Stimulated activated CD8-positive, alpha-beta memory T cell treated with anti-CD3 and anti-CD28 coated beads, Interleukin-2, amount 100 ng/mL, for 1 hour (primary cell): Measurements from ENCODE around the gene PIWIL4.
"Not testable (repeated sequence)": the region's sequence is repeated elsewhere in the genome, so short reads cannot be mapped to it uniquely, and the experiment has no call there.

Experiments
- DNase-seq, 2 donors: peaks; one replicate each; pipeline ENCODE4 v3.0.0-alpha.2; 2020; ENCODE audit warnings: low read depth in 2 of 2

Gene PIWIL4

GRCh38 chr11:94584978-94585377 lies 17.8 kb downstream of the PIWIL4 start:
- no peak for DNase-seq

- DNase-seq = no peak
These were observed 18.2 kb downstream of the PIWIL4 start for GRCh38 chr11:94585399-94585798.

- DNase-seq = no peak
These were observed 19.4 kb downstream of the PIWIL4 start for GRCh38 chr11:94586546-94586945.

GRCh38 chr11:94586978-94587377 lies 19.8 kb downstream of the PIWIL4 start:
- DNase-seq = no peak

- DNase-seq = no peak
These were observed 21.3 kb downstream of the PIWIL4 start for GRCh38 chr11:94588366-94588942.

- no peak for DNase-seq
These were observed 23.3 kb downstream of the PIWIL4 start for GRCh38 chr11:94590352-94591041.

- no peak for DNase-seq
These were observed 25.9 kb downstream of the PIWIL4 start for GRCh38 chr11:94593030-94593429.

- DNase-seq = no peak
These were observed 27.9 kb downstream of the PIWIL4 start for GRCh38 chr11:94595076-94595475.

GRCh38 chr11:94597896-94598295 lies 30.7 kb downstream of the PIWIL4 start:
- DNase-seq = no peak

- DNase-seq = no peak
These were observed 32.3 kb downstream of the PIWIL4 start for GRCh38 chr11:94599510-94599909.

GRCh38 chr11:94602430-94603372 lies 35.5 kb downstream of the PIWIL4 start:
- DNase-seq = peak in 1 of 2 donors; percentile 11

- DNase-seq = no peak
These were observed 36.4 kb downstream of the PIWIL4 start for GRCh38 chr11:94603587-94603986.

GRCh38 chr11:94604482-94604881 lies 37.3 kb downstream of the PIWIL4 start:
- DNase-seq = no peak

GRCh38 chr11:94613120-94613519 lies 46.0 kb downstream of the PIWIL4 start:
- no peak for DNase-seq

GRCh38 chr11:94623120-94623735 lies 56.1 kb downstream of the PIWIL4 start:
- DNase-seq = no peak

- DNase-seq = not testable (repeated sequence)
These were observed 58.3 kb downstream of the PIWIL4 start for GRCh38 chr11:94625422-94625821.

- not testable (repeated sequence) for DNase-seq
These were observed 59.9 kb downstream of the PIWIL4 start for GRCh38 chr11:94627003-94627560.

GRCh38 chr11:94629741-94630140 lies 62.6 kb downstream of the PIWIL4 start:
- DNase-seq = no peak

GRCh38 chr11:94630221-94630620 lies 63.1 kb downstream of the PIWIL4 start:
- DNase-seq = no peak

- DNase-seq = no peak
These were observed 65.2 kb downstream of the PIWIL4 start for GRCh38 chr11:94632356-94632755.

- no peak for DNase-seq
These were observed 67.9 kb downstream of the PIWIL4 start for GRCh38 chr11:94635072-94635471.
